Sciatic nerve (tissue), 2 donors: Measurements from ENCODE around the gene IGSF9. TPM values are rescaled to one million over a fixed set of nuclear protein-coding genes. Genes with fewer than 3 reads are reported as not detected.

Source experiments
- ATAC-seq: fragments of 200-7000 bp; cut with Tn5 transposase; one replicate; pipeline ENCODE4 v1.9.1; 2020; ENCODE audit warnings: mild to moderate bottlenecking, moderate library complexity
- DNase-seq: peaks from one replicate; pipeline ENCODE4 v3.0.0-alpha.2; 2020; ENCODE audit warnings: low spot score
- intact Hi-C: fragments of 100-400 bp; cut with DNase I; formaldehyde crosslinking; loops from one replicate; pipeline ENCODE4 v1.14.2; 2022
- microRNA-seq: library from miRNA; unstranded; fragments of <30 nt; microRNA quantifications from one replicate; pipeline ENCODE4 v1.2.0, GENCODE V29; 2020
- total RNA-seq: library from RNA; stranded (reverse); fragmentation: NEBNext Ultra II Directional; extraction: Animal tissue kit (Norgen Biotek cat#: 25700); gene quantifications from one replicate; pipeline ENCODE4 v1.2.1, GENCODE V29; 2021
- donor health status: DM: no; HTN: no; CAD: no.
- donor health status: DM: no; HTN: no; CAD: no.

The IGSF9 gene
- total RNA-seq, 1 donor from 2014 or later: 0.18 TPM

- intact Hi-C loops: loop anchor here (10.0 kb wide), 1 partner anchor 97 kb away; no protein-coding TSS in a partner anchor
- peak; percentile 88 for DNase-seq
- peak; percentile 95 for ATAC-seq
These were observed 53.9 kb downstream of the IGSF9 start for GRCh38 chr1:159891275-159892157.

- intact Hi-C loops: loop anchor here (10.0 kb wide), 1 partner anchor 96 kb away; no protein-coding TSS in a partner anchor
- ATAC-seq: no peak
These were observed 55.0 kb downstream of the IGSF9 start for GRCh38 chr1:159890390-159890789.

GRCh38 chr1:159889821-159890252 is 55.6 kb downstream of the IGSF9 start:
- no peak for DNase-seq
- intact Hi-C loops: loop anchor here (10.0 kb wide), 1 partner anchor 95 kb away; no protein-coding TSS in a partner anchor

More at GRCh38 chr1:159890390-159890789, 55.0 kb downstream of the IGSF9 start:
- no peak for DNase-seq

GRCh38 chr1:159889202-159889601 is 56.2 kb downstream of the IGSF9 start:
- DNase-seq: no peak
- ATAC-seq: no peak
- intact Hi-C loops: no loop called here

More at GRCh38 chr1:159889821-159890252, 55.6 kb downstream of the IGSF9 start:
- peak; percentile 79 for ATAC-seq

GRCh38 chr1:159884296-159884695 is 61.1 kb downstream of the IGSF9 start:
- DNase-seq (no peak), ATAC-seq (no peak)
- intact Hi-C loops: no loop called here

GRCh38 chr1:159883134-159883533 is 62.3 kb downstream of the IGSF9 start:
- intact Hi-C loops: no loop called here
- ATAC-seq: no peak
- no peak for DNase-seq

GRCh38 chr1:159882527-159882862 is 62.9 kb downstream of the IGSF9 start:
- intact Hi-C loops: no loop called here
- DNase-seq (no peak), ATAC-seq (no peak)

- intact Hi-C loops: no loop called here
- ATAC-seq (no peak), DNase-seq (peak; percentile 81)
These were observed 63.5 kb downstream of the IGSF9 start for GRCh38 chr1:159881622-159882526.

GRCh38 chr1:159880430-159880829 is 65.0 kb downstream of the IGSF9 start:
- DNase-seq: no peak
- intact Hi-C loops: no loop called here
- ATAC-seq: no peak

GRCh38 chr1:159879977-159880376 is 65.4 kb downstream of the IGSF9 start:
- no peak for ATAC-seq
- DNase-seq: no peak
- intact Hi-C loops: no loop called here

GRCh38 chr1:159879136-159879535 is 66.3 kb downstream of the IGSF9 start:
- DNase-seq: no peak
- intact Hi-C loops: no loop called here
- ATAC-seq: no peak

- DNase-seq (no peak), ATAC-seq (no peak)
- intact Hi-C loops: no loop called here
These were observed 67.5 kb downstream of the IGSF9 start for GRCh38 chr1:159877695-159878444.

Small RNA genes lying within 50 kb of the gene (microRNA-seq; reads per million reads assigned to microRNA genes)
- not detected for gene MIR4259

Other genes starting within 250 kb of the IGSF9 start
- gene CRP, start 231.0 kb downstream of the IGSF9 start, total RNA-seq: 0.22 TPM
- 48.2 TPM for gene DUSP23, start 164.7 kb downstream of the IGSF9 start, total RNA-seq
- gene FCRL6, start 143.3 kb downstream of the IGSF9 start, total RNA-seq: 1.2 TPM
- gene SLAMF8, start 118.7 kb downstream of the IGSF9 start, total RNA-seq: 3.3 TPM
- not detected for gene VSIG8, start 83.0 kb downstream of the IGSF9 start, total RNA-seq
- gene CFAP45, start 45.4 kb downstream of the IGSF9 start, total RNA-seq: 1.6 TPM
- 184 TPM for gene TAGLN2, start 20.1 kb downstream of the IGSF9 start, total RNA-seq
- gene SLAMF9, start 8.6 kb upstream of the IGSF9 start, total RNA-seq: 0.80 TPM
- gene PIGM, start 86.4 kb upstream of the IGSF9 start, total RNA-seq: 5.9 TPM
- gene KCNJ10, start 124.5 kb upstream of the IGSF9 start, total RNA-seq: 23.7 TPM
- 0.18 TPM for gene KCNJ9, start 135.9 kb upstream of the IGSF9 start, total RNA-seq
- gene IGSF8, start 153.0 kb upstream of the IGSF9 start, total RNA-seq: 54.9 TPM
- 136 TPM for gene ATP1A2, start 170.1 kb upstream of the IGSF9 start, total RNA-seq
- gene ATP1A4, start 206.0 kb upstream of the IGSF9 start, total RNA-seq: 1.2 TPM
- gene CASQ1, start 245.0 kb upstream of the IGSF9 start, total RNA-seq: 1.1 TPM